ENCODE measurements around the gene ALOX15. TPM values are rescaled to one million over a fixed set of nuclear protein-coding genes. Genes with fewer than 3 reads are reported as not detected.

ALOX15 gene
- total RNA-seq, 1 experiment from 2014 or later: 0.31 TPM

DNA sequence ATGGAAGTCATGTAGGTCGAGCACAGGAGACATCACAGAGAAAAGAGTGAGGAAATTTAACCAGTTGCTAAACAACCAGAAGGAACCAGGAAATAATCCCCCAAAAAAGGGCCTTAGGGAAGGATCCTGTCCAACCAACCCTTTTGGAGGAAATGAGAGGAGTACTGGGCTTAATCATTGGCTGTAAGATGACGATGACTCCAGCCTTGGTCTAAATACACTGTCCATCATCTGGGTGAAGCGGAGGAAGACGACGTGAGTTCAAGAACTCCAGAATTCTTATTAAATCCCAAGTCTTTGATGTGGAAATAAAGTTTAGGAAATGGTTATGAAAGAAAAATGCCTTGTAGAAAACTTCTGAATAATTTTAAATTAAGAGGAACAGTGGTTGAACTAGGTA, 11.5 kb upstream of the ALOX15 start:
- Histone ChIP-seq H3K4me1 (ENCODE audit: insufficient read depth, low read length) (no peaks in the 10 kb centered on the region), H3K23ac (ENCODE audit: insufficient read length, low read depth, low read length) (no peak overlapping the region), H2AK5ac (ENCODE audit: insufficient read length, low read length) (no peak overlapping the region), H4K91ac (ENCODE audit: insufficient read length, low read depth, low read length) (no peak overlapping the region), H2BK12ac (ENCODE audit: insufficient read length, low read depth, low read length) (no peak overlapping the region), H3K79me1 (ENCODE audit: insufficient read depth, low read depth, low read length, poor library complexity, severe bottlenecking) (no peaks in the 10 kb centered on the region), H2BK5ac (ENCODE audit: insufficient read length, low read length) (no peak overlapping the region), H3K4ac (ENCODE audit: low read depth, low read length) (no peak overlapping the region), H2BK15ac (ENCODE audit: low read depth, low read length) (no peak overlapping the region), H3K18ac (ENCODE audit: insufficient read length, low read depth, low read length) (no peak overlapping the region), H4K5ac (ENCODE audit: insufficient read length, low read depth, low read length) (no peak overlapping the region), H3K27me3 (ENCODE audit: insufficient read depth, low read length) (no peaks in the 10 kb centered on the region), H2AFZ (ENCODE audit: low read length) (no peak overlapping the region), H3K14ac (ENCODE audit: insufficient read depth, low read length) (no peak overlapping the region), H4K20me1 (ENCODE audit: control insufficient read depth, insufficient read depth, insufficient read length) (no peaks in the 10 kb centered on the region), H3T11ph (ENCODE audit: low read length) (no peak overlapping the region), H2BK120ac (ENCODE audit: low read depth, low read length, poor library complexity, severe bottlenecking) (no peak overlapping the region), H3K27ac (ENCODE audit: insufficient read length, low read depth, low read length) (no peak overlapping the region), H2BK20ac (ENCODE audit: low read depth, low read length, poor library complexity, severe bottlenecking) (no peak overlapping the region), H3K79me2 (ENCODE audit: insufficient read depth, low read length) (no peaks in the 10 kb centered on the region), H3K23me2 (ENCODE audit: insufficient read length, low read depth, low read length, poor library complexity, severe bottlenecking) (no peaks in the 10 kb centered on the region), H3K4me2 (ENCODE audit: insufficient read depth, insufficient read length, low read length) (no peak overlapping the region), H3K9me3 (ENCODE audit: control insufficient read depth, low read depth, low read length) (no peaks in the 10 kb centered on the region), H3K9ac (ENCODE audit: extremely low read depth, insufficient read length, low read length) (no peak overlapping the region), H4K8ac (replicated peaks; ENCODE audit: insufficient read length, low read depth, low read length) (no peak overlapping the region), H3K56ac (ENCODE audit: insufficient read length, low read depth, low read length) (no peak overlapping the region)
- Mint-ChIP-seq H3K36me3 (ENCODE audit: insufficient read depth in 1 of 3, low read depth in 3 of 3) (no peaks in the 10 kb centered on the region; a peak in 1 of 7 replicates), H3K9me3 (no peaks in the 10 kb centered on the region), H3K27me3 (ENCODE audit: low read depth) (peaks cover 10% of the 10 kb centered on the region), H3K4me1 (no peaks in the 10 kb centered on the region), H3K4me3 (no peak overlapping the region), H3K27ac (no peak overlapping the region)
- no peak for DNase-seq
- TF ChIP-seq, protein P1, sequence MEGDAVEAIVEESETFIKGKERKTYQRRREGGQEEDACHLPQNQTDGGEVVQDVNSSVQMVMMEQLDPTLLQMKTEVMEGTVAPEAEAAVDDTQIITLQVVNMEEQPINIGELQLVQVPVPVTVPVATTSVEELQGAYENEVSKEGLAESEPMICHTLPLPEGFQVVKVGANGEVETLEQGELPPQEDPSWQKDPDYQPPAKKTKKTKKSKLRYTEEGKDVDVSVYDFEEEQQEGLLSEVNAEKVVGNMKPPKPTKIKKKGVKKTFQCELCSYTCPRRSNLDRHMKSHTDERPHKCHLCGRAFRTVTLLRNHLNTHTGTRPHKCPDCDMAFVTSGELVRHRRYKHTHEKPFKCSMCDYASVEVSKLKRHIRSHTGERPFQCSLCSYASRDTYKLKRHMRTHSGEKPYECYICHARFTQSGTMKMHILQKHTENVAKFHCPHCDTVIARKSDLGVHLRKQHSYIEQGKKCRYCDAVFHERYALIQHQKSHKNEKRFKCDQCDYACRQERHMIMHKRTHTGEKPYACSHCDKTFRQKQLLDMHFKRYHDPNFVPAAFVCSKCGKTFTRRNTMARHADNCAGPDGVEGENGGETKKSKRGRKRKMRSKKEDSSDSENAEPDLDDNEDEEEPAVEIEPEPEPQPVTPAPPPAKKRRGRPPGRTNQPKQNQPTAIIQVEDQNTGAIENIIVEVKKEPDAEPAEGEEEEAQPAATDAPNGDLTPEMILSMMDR (conservative IDR thresholded peaks at IDR 0.05): no peak
- no CpG with 5 or more reads among the region's 5 CpGs for WGBS (ENCODE audit: extremely low coverage, insufficient read length, low lambda C conversion rate)
